HG02759 (cell line): ENCODE measurements around the gene AGR3.

ENCODE experiments used
- ATAC-seq: cut with Tn5 transposase; IDR thresholded peaks from one replicate; pipeline ENCODE4 v1.9.1; 2021; ENCODE audit warnings: mild to moderate bottlenecking, moderate library complexity; ENCODE audit not compliant: unreplicated experiment

Gene AGR3

DNA sequence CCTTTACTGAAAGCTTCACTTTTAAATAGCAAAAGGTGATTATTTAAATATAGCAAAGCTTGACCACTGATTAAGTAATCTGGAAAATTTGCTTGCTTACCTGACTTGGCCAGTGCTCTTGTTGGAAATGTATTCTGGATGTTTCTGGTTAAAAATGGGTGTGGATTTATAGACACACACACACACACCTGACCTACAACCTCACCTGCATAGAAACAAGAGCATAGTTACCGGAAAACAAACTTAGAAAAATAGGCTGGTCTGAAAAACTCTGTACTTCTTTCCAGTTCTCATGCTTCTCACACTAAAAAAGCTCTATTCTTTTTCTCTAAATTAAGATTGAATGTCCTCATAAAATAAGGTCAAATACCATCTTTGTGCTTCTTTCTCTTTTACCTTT is at the start of gene AGR3:
AGR3 (minus strand) TSS at position 140 of the 400 bp plus-strand sequence. CDS start 3,365 bp downstream, outside the sequence.
- ATAC-seq: no peak

DNA sequence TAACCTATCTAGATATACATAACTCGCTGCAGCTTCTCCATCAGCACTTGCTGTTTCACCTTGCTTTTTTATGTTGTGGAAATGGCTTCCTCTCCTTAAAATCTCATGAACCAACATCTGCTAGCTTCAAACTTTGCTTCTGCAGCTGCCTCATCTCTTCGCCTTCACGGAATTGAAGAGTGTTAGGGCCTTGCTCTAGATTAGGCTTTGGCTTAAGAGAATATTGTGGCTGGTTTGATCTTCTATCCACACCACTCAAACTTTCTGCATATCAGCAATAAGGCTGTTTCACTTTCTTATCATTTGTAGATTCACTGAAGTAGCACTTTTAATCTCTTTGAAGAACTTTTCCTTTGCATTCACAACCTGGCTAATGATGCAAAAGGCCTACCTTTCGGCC is 49.2 kb upstream of the AGR3 start:
- ATAC-seq: no peak

DNA sequence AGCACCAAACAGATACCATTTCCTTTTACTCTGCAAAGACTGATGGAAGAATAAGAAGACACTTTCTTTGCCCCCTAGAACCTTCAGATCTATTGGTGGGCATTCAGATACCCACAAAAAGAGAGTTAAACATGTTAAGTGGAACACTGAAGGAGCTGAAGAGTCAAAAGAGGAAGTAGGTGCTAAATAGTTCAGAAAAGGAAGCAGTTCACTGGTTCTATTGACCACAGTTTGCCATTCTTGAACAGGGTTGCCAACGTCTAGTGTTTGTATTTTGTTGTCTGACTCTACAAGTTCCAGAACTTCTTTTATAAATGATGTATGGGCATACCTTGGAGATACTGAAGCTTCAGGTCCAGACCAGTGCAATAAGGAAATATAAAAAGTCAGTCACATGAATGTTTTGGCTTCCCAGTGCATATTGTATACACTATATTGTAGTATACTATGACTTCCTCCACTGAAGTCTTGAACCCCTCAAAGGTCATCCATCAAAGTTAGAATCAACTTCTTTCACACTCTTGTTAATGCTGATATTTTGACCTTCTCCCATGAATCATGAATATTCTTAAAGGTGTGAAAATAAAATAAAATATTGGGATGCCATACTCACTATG is 47.5 kb upstream of the AGR3 start:
- peak; percentile 81 for ATAC-seq

DNA sequence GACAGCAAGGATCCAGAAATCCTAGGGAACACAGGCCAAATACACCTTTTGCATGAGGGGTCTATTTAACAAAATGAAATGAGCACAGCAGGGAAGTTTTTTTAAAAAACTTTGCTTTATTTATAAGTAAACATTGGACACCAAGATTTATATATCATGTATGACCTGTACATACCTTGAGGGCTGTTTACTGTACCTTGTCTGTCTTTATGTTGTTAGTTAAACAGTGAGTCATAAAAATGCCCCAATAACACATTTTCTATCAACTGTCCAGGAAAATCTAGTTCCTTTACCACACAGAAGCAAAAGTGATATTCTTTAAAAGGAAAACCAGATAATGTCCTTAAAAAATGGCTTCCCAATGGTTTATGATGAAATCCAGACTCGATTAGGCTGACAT is 45.1 kb upstream of the AGR3 start:
- ATAC-seq: no peak

DNA sequence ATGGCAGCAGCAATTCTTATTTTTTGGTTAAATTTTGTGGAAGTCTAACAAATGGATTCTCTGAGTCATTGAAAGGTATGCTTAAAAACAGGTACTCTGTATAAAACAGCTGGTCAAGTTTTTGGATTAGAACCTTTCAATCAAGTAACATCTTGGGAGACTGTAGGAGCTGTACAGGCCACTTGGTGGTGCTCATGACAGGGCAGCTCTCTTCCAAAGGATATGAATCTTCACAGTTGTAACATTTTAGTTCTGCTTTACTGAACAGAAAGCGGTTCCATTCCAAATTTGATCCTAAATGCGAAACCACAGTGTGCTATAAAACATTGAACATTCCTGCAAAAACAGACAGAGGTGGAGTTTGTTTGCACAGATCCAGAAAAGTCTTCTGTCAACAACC is 44.5 kb upstream of the AGR3 start:
- ATAC-seq: peak; percentile 59

DNA sequence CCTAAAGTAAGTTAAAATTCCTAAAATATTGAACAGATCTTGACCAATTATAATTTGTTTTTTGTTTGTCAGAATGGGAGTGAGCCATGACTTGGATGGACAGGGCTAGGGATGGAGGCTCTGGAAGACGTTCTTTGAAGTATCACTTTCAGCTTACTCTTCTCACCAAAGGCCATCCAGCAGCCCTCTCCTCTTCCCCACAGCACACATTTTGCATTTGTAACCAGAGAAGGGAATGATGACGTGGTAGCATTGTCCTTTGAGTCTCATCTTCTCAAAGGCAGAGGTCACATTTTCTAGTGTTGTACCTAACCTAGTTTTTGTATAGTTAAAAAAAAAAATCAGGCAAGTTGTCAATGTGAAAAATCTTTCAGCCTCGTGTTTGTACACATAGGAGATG is 43.8 kb upstream of the AGR3 start:
- no peak for ATAC-seq

DNA sequence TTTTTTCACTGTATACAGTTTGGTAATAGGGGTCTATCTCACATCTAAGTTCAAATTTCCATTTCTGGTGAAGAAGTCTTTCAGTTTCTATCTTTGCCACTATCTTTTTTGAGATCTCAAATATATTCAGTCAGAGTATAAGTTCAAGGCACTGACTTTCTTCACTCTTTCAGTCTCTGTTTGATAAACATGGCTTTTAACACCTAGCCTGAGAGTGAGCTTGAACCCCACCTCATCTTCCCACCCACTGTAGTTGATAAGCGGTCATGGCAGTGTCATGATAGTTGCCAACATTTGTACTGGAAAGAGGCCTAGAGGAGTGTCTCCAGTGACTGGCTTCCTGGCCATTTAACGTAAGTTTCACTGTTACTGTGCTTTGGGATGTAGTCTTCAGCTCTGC is 41.2 kb upstream of the AGR3 start:
- no peak for ATAC-seq

DNA sequence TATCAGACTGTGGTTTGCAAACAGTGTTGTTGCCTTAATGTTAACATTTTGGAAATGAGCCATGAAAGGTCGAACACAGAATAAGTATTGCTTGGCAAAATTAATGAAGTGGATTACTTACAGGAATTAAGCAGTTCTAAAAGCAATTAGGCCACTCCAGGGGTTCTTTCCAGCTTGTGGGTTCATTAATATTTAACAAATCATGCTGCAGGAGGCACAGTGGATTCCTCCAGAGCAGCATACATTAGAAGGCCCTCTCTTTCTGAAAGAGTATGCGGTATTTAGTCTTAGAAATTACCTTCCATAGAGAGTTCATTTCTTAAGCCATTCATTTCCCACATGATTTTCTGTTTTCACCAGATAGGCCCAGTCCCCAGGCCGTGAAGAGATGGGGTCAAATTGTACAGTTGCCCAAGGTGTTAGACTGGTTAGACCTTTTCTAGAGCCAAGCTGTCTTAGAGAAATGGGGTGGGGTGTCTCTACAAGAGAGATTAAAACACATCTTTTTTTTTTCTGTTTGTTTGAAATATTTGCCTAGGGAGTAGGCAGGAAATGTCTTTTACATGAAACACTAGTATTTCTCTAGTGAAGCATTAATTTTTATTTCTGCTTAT is 40.0 kb upstream of the AGR3 start:
- no peak for ATAC-seq

DNA sequence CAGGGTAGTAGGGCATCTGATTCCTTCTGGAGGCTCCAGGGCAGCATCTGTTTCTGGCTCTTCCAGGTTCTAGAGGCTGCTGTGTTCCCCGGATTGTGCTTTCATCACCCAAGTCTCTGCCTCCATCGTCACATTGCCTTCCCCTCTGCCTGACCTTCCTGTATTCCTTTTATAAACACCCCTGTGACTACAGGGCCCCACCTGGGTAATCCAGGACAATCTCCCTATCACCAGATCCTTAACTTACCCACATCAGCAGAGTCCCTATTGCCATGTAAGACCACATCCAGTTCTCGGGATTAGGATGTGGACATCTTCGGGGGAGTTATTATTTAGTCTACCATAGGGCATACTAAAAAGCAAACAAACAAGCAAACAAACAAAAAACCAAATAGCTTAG is 39.4 kb upstream of the AGR3 start:
- ATAC-seq: no peak

DNA sequence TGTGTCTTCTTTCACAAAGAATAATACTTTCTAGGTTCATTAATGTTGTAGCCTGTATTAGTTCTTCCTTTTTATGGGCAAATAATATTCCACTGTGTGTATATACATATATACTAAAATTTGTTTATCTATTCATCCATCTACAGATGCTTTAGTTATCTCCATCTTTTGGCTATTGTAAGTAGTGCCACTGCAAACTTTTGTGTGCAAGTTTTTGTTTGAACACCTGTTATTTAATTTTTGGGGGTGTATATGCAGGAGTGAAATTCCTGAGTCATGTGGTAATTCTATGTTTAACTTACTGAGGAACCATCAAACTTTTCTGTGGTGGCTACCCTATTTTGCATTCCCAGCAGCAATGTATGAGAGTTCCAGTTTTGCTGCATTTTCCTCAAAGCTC is 37.7 kb upstream of the AGR3 start:
- no peak for ATAC-seq

DNA sequence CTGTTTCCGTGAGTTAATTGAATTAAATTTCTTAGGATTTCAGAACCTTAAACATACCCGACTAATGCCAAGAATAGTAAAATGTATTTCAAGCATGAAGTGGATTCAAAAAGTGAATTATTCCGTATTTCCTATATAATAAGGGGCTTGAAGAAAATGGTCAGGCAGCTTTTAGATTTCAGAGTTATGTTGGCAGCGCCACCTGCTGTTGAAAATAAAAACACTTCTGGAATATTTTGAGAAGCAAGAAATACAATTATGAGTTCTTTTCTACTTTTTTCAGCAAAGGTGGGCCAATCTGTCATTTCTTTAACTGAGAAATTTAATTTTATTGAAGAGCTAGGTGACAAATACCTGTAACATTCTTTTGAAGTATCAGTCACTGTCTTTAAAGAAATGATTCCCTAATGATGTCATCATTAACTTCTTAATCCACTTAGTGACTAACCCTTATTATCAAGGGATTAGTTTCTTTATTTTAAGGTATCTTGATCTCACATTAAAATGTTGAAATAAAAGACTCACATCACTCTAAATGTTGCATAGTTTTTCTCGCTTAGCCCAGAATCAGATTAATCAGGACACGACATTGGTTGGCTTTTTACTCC is 36.6 kb upstream of the AGR3 start:
- no peak for ATAC-seq

DNA sequence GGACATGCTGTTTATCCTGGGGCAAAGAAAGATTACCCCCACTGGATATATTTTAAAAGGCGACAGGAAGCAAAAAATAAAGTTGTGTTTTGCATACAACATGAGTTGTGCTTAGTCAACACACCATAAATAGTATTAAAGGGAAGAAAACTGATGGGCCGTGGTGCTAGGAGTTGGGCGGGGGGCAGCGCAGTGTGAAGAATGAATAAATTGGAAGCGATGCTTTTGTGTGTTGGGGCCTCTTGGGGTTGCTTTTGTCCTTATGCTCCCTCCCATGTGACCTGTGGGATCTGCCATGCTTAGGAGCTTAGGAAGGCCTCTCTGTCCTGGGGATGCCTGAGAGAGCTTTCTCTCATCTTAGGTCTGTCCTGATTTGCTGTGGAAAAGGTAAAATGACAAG is 35.0 kb upstream of the AGR3 start:
- no peak for ATAC-seq

DNA sequence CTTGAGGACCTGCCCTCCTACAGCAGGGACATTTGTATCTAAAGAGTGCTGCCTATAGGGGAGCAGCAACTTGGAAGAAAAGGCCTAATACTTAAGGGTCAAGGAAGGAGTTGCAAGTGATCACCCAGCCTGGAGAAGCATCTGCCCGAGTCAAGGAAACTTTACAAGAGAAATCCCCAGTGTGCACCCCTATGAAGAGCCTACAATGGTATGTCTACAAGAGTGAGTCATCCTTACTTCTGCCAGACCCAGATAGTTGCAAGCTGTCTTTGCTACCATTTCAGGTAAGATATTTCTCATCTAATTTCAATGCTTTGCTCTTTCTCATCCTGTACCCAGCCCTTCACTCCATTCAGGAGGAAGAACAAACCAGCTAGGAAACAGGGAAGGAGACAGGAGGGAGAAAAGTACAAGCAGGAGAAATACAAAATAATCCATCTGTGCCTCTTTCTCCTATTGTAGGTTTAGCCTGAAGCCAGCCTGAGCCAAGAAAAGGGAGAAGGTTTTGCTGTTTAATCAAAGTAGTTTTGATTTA is 34.4 kb upstream of the AGR3 start:
- ATAC-seq: no peak

DNA sequence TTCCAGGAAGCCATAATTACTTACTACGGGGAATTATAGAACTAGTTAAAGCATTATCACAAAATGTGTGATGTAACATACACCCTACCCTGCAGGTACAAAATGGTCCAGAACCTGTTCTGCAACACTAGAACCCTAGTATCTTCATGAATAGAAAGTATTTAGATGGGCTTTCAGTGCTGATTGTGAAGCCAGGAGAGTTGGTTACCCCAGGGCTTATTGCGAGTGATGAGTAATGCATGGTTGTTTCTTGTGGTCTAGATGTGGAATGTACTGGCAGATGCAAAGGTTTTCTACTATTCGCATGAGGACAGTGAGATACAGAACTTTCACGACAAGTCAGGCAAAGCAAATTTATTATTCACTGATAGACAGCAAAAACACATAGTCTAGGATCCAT is 33.6 kb upstream of the AGR3 start:
- ATAC-seq: no peak

DNA sequence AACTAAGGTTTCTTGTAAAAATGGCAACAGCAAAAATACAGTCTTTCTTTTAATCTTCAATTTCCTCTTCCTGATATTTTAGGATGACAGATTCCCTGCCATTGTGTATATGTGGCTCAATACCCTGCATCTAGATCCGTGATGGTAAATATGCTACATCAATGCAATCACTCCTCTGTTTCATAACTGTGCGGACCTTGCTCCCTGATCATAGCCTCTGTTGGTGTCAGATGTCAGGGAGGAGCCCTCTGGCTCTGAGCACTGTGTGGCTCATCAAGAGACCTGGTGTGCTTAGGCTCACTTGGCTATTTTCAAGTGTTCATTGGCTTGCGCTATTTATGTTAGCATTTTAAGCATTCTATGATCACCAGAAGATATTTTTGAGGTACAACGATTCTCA is 33.0 kb upstream of the AGR3 start:
- ATAC-seq: no peak

DNA sequence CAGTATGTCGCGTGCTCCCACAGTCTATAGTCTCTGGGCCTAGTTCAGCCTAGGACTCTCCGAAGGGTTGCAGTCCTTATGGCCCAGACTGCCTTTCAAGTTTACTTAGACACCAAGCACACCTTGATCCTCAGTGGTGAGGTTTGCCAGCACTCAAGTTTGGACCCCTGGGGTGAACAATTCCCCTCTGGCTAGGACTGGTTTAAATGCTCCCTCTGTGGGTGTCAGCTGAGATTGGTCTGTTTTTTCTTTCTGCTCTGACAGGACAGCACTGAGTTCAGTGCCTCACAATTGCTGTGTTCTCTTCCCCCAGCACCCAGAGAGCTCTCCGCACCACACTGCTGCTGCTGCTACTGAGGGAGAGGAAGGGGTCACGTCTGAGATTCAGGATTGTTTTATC is 31.9 kb upstream of the AGR3 start:
- ATAC-seq: no peak

DNA sequence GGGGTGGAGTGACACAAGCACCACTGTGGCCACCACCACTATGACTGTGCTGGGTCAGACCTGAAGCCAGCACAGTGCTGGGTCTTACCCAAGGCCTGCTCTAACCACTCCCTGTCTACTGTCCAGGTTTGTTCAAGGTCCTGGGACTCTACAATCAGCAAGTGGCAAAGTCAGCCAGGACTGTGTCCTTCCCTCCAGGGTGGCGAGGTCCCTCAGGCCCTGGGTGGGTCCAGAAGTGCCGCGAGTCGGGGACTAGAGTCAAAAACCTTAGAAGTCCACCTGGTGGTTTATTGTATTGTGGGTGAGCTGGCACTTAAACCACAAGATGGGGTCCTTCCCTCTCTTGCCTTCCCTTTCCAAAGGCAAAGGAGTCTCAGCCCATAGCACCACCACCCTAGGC is 30.8 kb upstream of the AGR3 start:
- no peak for ATAC-seq

DNA sequence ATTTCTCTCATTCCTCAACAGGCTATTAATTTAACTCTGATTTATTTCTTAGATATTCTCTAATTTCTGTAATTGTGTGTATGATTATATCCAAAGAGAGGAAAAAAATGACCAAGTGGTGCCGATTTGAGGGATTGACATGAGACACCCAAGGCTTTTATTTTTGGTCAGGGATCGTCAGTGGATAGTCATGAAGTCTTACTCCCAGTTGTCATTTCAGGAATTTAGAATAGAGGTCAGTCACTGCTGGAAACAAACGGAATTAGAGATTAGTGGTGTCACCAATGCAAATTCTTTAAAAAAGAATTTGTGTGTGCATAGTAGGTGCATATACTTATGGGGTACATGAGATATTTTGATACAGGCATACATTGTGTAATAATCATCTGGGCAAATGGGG is 26.8 kb upstream of the AGR3 start:
- no peak for ATAC-seq

DNA sequence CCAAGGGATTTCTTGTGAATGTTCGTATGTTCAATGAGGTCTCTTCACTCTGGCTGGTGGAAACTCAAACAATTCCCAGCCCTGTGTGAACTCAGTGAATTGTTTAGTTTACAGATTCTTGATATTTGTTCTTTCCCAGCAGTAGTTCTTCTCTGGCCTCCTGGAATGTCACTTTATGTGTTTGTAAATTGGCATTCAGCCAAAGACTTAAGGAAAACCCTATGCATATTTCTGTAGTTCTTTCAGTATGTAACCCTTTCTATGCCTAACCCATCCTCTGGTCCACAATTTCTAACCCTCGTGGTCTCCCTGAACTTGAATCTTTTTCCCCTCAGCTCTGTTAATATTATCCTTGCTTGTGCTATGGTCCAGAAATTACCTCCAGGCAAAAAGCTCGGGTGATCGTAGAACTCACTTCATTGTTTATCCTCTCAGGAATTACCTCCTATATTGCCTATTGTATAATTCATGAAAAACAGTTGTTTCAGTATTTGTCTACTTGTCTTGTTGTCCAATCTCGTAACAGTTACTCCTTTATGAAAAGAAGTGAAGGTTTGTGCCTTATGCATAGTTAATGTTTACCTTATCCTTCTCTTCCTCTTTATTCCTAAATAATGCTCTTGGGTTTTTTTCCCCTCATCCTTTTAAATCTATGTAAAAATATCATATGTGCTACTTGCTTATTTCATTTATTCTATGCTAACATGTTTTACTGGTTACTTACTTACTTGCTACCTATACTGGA is 23.7 kb upstream of the AGR3 start:
- ATAC-seq: no peak

DNA sequence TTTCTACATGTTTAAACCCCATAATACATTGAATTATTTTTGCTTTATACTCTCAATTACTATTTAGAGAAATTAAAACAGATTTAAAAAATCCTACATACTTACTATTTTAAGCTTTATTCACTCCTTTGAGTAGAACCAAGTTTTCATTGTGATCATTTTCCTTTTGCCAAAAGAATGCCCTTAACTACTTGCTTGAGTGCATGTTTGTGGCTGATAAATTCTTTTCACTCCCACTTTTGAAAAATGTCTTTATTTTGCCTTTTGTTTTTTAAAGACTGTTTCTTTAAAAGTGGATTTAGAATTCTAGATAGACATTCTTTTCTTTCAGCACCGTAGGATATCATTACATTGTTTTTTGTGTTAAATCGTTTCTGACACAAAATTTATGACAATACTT is 22.3 kb upstream of the AGR3 start:
- no peak for ATAC-seq

DNA sequence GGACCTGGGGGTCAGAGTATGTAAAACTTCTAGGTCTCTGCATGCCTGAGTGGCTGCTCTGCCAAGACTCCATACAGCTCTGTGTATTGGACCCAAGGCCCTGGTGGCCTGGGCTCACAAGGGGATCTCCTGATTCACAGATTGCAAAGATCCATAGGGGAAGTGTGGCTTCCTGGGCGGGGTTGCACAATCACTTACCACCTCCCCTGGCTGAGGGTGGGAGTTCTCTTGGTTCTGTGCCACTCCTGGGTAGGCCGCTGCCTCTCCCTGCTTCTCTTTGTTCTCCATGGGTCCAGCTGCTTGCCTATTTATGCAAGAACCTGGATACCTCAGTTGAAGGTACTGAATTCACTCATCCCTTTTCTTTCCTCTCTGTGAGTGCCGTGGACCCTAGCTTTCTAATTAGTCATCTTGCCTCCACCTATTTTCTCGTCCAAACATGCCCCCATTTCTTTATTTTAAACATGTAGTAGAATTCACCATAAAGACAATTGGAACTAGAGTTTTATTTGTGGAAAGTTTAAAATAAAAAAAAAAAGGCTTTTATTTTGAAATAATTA is 18.5 kb upstream of the AGR3 start:
- no peak for ATAC-seq
